GM23248 (cell line): ENCODE measurements around the gene PAX1. TPM values are rescaled to one million over a fixed set of nuclear protein-coding genes. Genes with fewer than 3 reads are reported as not detected.

ENCODE experiments used
- DNase-seq: peaks from one replicate; pipeline ENCODE4 v3.0.0-alpha.2; 2015
- H2AFZ ChIP-seq: fragments of 200-600 bp; sonication (generic); 2 replicates; pipeline ENCODE4 v1.6.1; 2016; ENCODE audit warnings: antibody characterized with exemption
- H3F3A ChIP-seq: fragments of 200-600 bp; sonication (generic); 2 replicates; pipeline ENCODE4 v1.6.1; 2016; ENCODE audit warnings: mild to moderate bottlenecking, antibody characterized with exemption, mixed run types; ENCODE audit not compliant: insufficient read depth
- H3K27ac ChIP-seq: fragments of 200-600 bp; sonication (generic); 2 replicates; pipeline ENCODE4 v1.5.1; 2016; ENCODE audit warnings: mild to moderate bottlenecking
- H3K27me3 ChIP-seq: fragments of 200-600 bp; sonication (generic); replicated peaks from 2 replicates; pipeline ENCODE4 v1.6.1; 2016; ENCODE audit warnings: mild to moderate bottlenecking; ENCODE audit not compliant: insufficient read depth
- H3K36me3 ChIP-seq: fragments of 200-600 bp; sonication (generic); 2 replicates; pipeline ENCODE4 v1.6.1; 2016; ENCODE audit warnings: low read depth, mild to moderate bottlenecking
- H3K4me1 ChIP-seq: fragments of 200-600 bp; sonication (generic); 2 replicates; pipeline ENCODE4 v1.6.1; 2016; ENCODE audit warnings: mild to moderate bottlenecking; ENCODE audit not compliant: insufficient read depth
- H3K4me2 ChIP-seq: fragments of 200-600 bp; sonication (generic); one replicate; pipeline ENCODE4 v1.6.1; 2016; ENCODE audit warnings: mild to moderate bottlenecking; ENCODE audit not compliant: unreplicated experiment
- H3K4me3 ChIP-seq: fragments of 200-600 bp; sonication (generic); 2 replicates; pipeline ENCODE4 v1.5.1; 2016; ENCODE audit warnings: mild to moderate bottlenecking
- H3K79me2 ChIP-seq: fragments of 200-600 bp; sonication (generic); 2 replicates; pipeline ENCODE4 v1.6.1; 2016; ENCODE audit warnings: mild to moderate bottlenecking; ENCODE audit not compliant: insufficient read depth
- H3K9ac ChIP-seq: fragments of 200-600 bp; sonication (generic); 2 replicates; pipeline ENCODE4 v1.6.1; 2016; ENCODE audit warnings: mild to moderate bottlenecking
- H3K9me2 ChIP-seq: fragments of 200-600 bp; sonication (generic); 2 replicates; pipeline ENCODE4 v1.6.1; 2016; ENCODE audit warnings: mixed run types, mild to moderate bottlenecking, moderate library complexity; ENCODE audit not compliant: insufficient read depth
- H3K9me3 ChIP-seq: fragments of 200-600 bp; sonication (generic); one replicate; pipeline ENCODE4 v1.6.1; 2017; ENCODE audit warnings: low read depth
- H4K20me1 ChIP-seq: fragments of 200-600 bp; sonication (generic); 2 replicates; pipeline ENCODE4 v1.6.0; 2016; ENCODE audit not compliant: insufficient read depth
- EZH2 ChIP-seq: fragments of 200-600 bp; sonication (generic); IDR thresholded peaks from 2 replicates; pipeline ENCODE4 v1.6.1; 2018; ENCODE audit warnings: antibody characterized with exemption, mild to moderate bottlenecking; ENCODE audit not compliant: insufficient read depth, poor library complexity, severe bottlenecking
- EZH2phosphoT487 ChIP-seq: fragments of 200-600 bp; sonication (generic); IDR thresholded peaks from 2 replicates; pipeline ENCODE4 v1.6.1; 2018; ENCODE audit warnings: antibody characterized with exemption, moderate library complexity, mild to moderate bottlenecking, low read depth; ENCODE audit not compliant: insufficient read depth
- WGBS, 2 experiments: methylation state at CpG; one replicate each; pipeline ENCODE4 v1.1.6; 2015 to 2017; ENCODE audit warnings: low lambda C conversion rate in 2 of 2, low coverage in 1 of 2; ENCODE audit errors: missing lambda C conversion rate in 2 of 2; 5-methylcytosine and 5-hydroxymethylcytosine counted together
- in situ Hi-C: fragments of 300-500 bp; cut with MboI; formaldehyde crosslinking; loops from 2 replicates; pipeline ENCODE4 v1.15.0; 2020
- polyA plus RNA-seq: library from polyadenylated mRNA; unstranded; fragments of >200 nt; fragmentation: Nextera tagmentation; extraction: Ambion mirVana; gene quantifications from 2 replicates; pipeline ENCODE4 v1.2.1, GENCODE V29; 2016
- total RNA-seq: library from RNA; depleted of rRNA; stranded (reverse); fragments of >200 nt; shearing (Covaris generic); gene quantifications from 2 replicates; pipeline ENCODE4 v1.2.3, GENCODE V29; 2014

Gene PAX1
- total and polyA plus RNA-seq, 2 experiments from 2014 or later = not detected

GRCh38 chr20:21710863-21711431 lies 5.5 kb downstream of the PAX1 start:
- Histone ChIP-seq H3K4me2 (no peak overlapping the region), H4K20me1 (no peaks in the 10 kb centered on the region), H2AFZ (no peak overlapping the region), H3K9me3 (no peaks in the 10 kb centered on the region), H3K79me2 (no peaks in the 10 kb centered on the region), H3K4me1 (no peaks in the 10 kb centered on the region), H3F3A (no peaks in the 10 kb centered on the region), H3K27ac (no peak overlapping the region), H3K36me3 (no peaks in the 10 kb centered on the region), H3K27me3 (peaks cover 4% of the 10 kb centered on the region; the same call in 1 of the 2 replicates), H3K9ac (no peak overlapping the region), H3K4me3 (no peak overlapping the region), H3K9me2 (no peaks in the 10 kb centered on the region)
- TF ChIP-seq EZH2 (no peak), EZH2phosphoT487 (no peak)
- WGBS, 2 experiments = 71 to 79% methylated on average over 5 of the region's 5 CpGs
- DNase-seq = no peak
- in situ Hi-C loops = loop anchor here (25.0 kb wide), 1 partner anchor 401 kb away; no protein-coding TSS in a partner anchor

DNA sequence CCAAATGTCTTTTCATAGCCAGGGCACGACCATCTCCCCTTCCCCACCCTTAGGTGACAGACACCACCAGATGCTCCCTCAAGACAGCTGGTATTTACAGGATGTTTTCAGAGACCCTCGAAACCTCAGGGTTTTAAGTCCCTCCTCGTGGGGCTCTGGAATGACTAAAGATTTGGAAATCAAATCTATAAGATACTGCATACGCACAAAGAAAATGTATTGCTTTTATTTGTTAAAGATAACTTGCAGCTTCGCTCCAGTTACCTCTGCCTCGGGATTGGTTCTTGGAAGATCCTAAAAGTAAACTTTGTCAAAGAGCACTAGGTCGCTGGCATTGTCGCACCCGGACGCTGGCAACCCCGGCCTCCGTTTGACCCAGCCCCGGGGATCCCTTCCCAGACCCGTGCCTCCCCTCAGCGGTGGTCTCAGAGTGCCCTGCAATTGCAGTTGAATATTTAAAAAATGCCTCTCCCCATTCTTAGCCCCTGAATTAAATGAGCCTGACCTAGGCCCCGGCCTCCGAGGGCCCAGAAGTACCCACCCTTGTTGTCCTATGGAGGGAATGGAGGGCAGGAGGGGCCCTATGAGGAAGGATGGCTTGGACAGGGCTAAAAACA lies 7.1 kb downstream of the PAX1 start:
- in situ Hi-C loops = loop anchor here (25.0 kb wide), 1 partner anchor 400 kb away; no protein-coding TSS in a partner anchor
- H3K27ac ChIP-seq = no peak overlapping the region
- no peaks in the 10 kb centered on the region for H3K9me3 ChIP-seq
- H3K9me2 ChIP-seq = no peaks in the 10 kb centered on the region
- no peaks in the 10 kb centered on the region for H4K20me1 ChIP-seq
- no peaks in the 10 kb centered on the region for H3K4me1 ChIP-seq
- H2AFZ ChIP-seq = no peak overlapping the region
- H3K36me3 ChIP-seq = no peaks in the 10 kb centered on the region
- no peak overlapping the region for H3K4me2 ChIP-seq
- no peaks in the 10 kb centered on the region for H3K79me2 ChIP-seq
- H3K9ac ChIP-seq = no peak overlapping the region
- H3K4me3 ChIP-seq = no peak overlapping the region
- WGBS, 2 experiments = 71 to 74% methylated on average over 17 of the region's 17 CpGs
- TF ChIP-seq EZH2 = no peak
- no peak for TF ChIP-seq EZH2phosphoT487
- H3F3A ChIP-seq = no peaks in the 10 kb centered on the region
- no peak for DNase-seq
- H3K27me3 ChIP-seq = 0 out of 2 replicates have a peak, but pooled peaks cover 4% of the 10 kb centered on the region

DNA sequence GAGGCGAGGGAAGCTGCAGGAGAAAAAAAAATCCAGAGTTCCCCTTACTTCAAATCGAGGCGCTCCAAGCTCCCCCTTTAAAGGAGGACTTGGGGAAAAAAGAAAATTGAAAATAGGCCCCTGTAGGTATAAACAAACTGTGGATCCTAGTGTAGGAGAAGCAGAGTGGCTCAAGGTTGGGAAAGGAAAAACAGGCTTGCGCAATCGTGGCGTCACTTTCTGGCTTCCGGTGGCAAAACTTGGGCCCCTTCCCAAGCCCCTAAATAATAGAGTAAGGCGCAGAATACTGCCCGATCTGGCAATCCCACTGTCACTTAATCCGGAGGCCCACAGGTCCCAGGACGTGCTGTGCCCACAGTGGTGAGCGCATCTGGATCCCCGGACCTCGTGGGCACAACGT lies 8.0 kb downstream of the PAX1 start:
- 66 to 67% methylated on average over 15 of the region's 15 CpGs for WGBS, 2 experiments
- H4K20me1 ChIP-seq = no peaks in the 10 kb centered on the region
- no peak overlapping the region for H3K9ac ChIP-seq
- TF ChIP-seq EZH2 = no peak
- TF ChIP-seq EZH2phosphoT487 = no peak
- no peak overlapping the region for H3K27ac ChIP-seq
- in situ Hi-C loops = loop anchor here (25.0 kb wide), 1 partner anchor 399 kb away; no protein-coding TSS in a partner anchor
- no peak overlapping the region for H3K4me2 ChIP-seq
- no peaks in the 10 kb centered on the region for H3K9me3 ChIP-seq
- H3K79me2 ChIP-seq = no peaks in the 10 kb centered on the region
- H3K27me3 ChIP-seq = 0 out of 2 replicates have a peak, but pooled peaks cover 4% of the 10 kb centered on the region
- H2AFZ ChIP-seq = no peak overlapping the region
- no peaks in the 10 kb centered on the region for H3K4me1 ChIP-seq
- DNase-seq = no peak
- H3K4me3 ChIP-seq = no peak overlapping the region
- no peaks in the 10 kb centered on the region for H3F3A ChIP-seq
- no peaks in the 10 kb centered on the region for H3K36me3 ChIP-seq
- no peaks in the 10 kb centered on the region for H3K9me2 ChIP-seq

GRCh38 chr20:21713901-21714296 lies 8.4 kb downstream of the PAX1 start:
- in situ Hi-C loops = loop anchor here (25.0 kb wide), 1 partner anchor 398 kb away; no protein-coding TSS in a partner anchor
- WGBS, 2 experiments = 84% methylated on average over 26 of the region's 26 CpGs

More at GRCh38 chr20:21713901-21714296, 8.4 kb downstream of the PAX1 start:
- Histone ChIP-seq H3K27me3 (peaks cover 4% of the 10 kb centered on the region; the same call in 1 of the 2 replicates), H3K4me1 (no peaks in the 10 kb centered on the region), H3K4me2 (no peak overlapping the region), H2AFZ (no peak overlapping the region), H3K79me2 (no peaks in the 10 kb centered on the region), H3K4me3 (no peak overlapping the region), H3K36me3 (no peaks in the 10 kb centered on the region), H3K9ac (no peak overlapping the region), H4K20me1 (no peaks in the 10 kb centered on the region), H3K9me3 (no peaks in the 10 kb centered on the region), H3K27ac (no peak overlapping the region), H3K9me2 (no peaks in the 10 kb centered on the region), H3F3A (no peaks in the 10 kb centered on the region)
- DNase-seq = no peak
- TF ChIP-seq EZH2phosphoT487 (no peak), EZH2 (no peak)
